ENCODE results near the gene HMX2. TPM values are rescaled to one million over a fixed set of nuclear protein-coding genes. Genes with fewer than 3 reads are reported as not detected.

Gene HMX2
- total RNA-seq, 1 experiment from 2014 or later: not detected

GRCh38 chr10:123139165-123139520 is 8.8 kb upstream of the HMX2 start:
- DNase-seq (ENCODE audit: low spot score): no peak

GRCh38 chr10:123139521-123140163 is 8.3 kb upstream of the HMX2 start:
- no peak for DNase-seq (ENCODE audit: low spot score)

GRCh38 chr10:123140164-123140982 is 7.6 kb upstream of the HMX2 start:
- DNase-seq (ENCODE audit: low spot score): no peak

GRCh38 chr10:123140983-123141390 is 6.9 kb upstream of the HMX2 start:
- DNase-seq (ENCODE audit: low spot score): no peak

- no peak for DNase-seq (ENCODE audit: low spot score)
Observed at GRCh38 chr10:123141791-123142700, 5.9 kb upstream of the HMX2 start.

- DNase-seq (ENCODE audit: low spot score): no peak
Observed at GRCh38 chr10:123142701-123143161, 5.2 kb upstream of the HMX2 start.

DNA sequence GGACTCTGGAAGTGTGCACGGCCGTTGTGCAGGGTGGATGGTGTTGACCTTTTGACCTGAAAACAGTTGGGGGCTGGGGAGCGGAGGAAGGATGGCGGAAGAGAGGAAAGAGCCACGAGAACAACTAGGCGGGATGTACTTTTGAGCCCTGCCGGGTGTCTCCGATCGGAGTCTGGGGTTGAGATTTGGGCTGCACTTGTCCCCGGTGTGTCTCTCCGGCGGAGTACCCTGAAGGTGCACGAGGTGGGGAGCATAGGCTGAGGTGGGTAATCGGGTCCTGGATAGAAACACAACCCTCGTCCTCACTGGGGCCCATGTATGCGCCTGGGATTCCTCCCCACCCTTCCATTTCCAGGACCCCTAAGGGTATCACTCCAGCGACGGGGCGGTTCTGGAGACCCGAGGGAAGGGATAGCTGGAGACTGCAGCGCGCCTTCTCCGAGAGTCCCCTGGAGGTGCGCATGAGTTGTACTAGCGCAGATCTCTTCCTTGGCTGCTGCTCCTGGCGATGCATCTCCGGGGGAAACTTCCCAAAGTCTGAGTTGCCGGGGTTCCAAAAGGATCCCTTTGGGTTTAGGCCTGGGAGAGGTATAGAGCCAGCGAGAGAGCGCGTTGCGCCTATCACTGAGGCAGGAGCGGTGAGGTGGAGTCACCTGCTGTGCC is 4.6 kb upstream of the HMX2 start:
- no peak for DNase-seq (ENCODE audit: low spot score)

DNA sequence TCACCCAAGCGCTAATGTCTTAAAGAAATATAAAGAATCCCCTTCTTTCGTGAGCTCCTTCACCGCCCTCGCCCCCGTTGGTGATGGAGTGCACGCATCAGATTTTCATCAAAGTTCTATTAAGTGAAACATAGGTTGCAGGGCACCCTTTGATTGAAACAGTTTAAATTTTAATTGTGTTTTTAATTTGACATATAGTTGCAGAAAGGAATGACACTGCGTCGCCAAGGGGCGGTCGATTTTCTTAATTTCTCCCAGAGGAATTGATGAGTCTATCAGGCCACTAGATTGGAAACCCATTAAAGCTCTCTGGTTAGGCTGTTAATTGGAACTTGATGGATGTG is 4.1 kb upstream of the HMX2 start:
- no peak for DNase-seq (ENCODE audit: low spot score)

- no peak for DNase-seq (ENCODE audit: low spot score)
Observed at GRCh38 chr10:123144697-123145541, 3.0 kb upstream of the HMX2 start.

DNA sequence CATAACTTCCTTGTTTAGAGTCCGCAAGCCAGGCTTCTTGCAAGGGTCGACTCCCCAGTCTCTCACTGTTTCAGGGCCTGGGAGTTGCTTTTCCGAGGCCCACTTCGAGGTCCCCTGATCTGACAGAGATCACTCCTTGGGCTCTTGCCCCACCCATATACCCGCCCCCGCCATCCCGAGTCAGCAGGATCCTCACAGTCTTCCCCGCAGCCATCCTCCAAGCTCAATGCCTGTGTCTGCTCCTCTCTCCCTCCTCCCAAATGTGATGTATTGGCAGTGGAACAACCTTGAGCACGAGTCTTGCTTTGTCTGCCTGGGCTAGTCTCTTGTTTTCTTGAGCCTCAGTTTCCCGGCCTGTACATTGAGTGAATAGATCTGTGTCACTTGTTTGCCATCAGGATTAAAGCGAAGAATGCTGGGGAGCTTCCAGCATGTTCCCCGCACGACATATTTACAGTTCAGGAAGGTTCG is 2.4 kb upstream of the HMX2 start:
- no peak for DNase-seq (ENCODE audit: low spot score)

DNA sequence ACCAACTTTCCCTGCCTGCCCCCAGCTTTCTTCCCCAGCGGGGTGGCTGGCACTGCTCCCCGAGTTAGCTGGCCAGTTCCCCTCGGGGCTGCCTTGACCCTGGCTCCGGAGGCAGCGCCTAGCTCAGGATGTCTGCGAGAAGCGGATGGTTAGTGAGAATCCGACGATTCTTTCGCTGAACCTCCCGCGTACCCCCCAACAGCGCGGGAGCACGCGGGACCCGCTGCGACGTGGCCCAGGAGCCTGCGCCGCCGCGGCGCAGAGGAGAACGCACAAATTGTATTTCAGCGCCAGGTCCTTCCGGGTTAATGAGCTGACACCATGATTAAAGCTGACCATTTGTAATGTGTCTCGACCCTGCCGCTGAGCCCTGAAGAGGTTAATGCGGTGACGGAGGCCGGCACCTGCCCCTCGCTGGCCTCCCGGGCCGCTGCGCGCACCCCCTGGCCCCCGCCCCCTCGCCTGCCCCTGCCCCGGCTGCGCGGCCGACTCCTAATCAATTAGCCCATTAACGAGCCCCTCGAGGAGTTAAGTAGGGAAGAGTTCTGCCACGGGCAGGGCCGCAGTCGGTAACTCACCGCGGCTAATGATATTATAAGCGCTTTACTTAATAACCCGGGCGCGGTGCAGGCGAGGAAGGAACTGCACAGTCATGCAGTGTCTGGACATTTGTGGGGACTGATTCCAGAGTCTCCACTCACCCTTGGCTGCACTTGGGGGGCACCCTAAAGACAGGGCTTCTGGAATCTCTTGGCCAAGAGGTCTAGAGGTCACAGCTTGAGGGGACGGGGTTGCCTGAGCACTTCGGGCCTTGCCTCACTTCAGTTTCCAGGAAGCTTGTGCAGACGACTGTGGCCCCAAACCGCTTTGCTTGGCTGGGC is 1.7 kb upstream of the HMX2 start:
- no peak for DNase-seq (ENCODE audit: low spot score)

DNA sequence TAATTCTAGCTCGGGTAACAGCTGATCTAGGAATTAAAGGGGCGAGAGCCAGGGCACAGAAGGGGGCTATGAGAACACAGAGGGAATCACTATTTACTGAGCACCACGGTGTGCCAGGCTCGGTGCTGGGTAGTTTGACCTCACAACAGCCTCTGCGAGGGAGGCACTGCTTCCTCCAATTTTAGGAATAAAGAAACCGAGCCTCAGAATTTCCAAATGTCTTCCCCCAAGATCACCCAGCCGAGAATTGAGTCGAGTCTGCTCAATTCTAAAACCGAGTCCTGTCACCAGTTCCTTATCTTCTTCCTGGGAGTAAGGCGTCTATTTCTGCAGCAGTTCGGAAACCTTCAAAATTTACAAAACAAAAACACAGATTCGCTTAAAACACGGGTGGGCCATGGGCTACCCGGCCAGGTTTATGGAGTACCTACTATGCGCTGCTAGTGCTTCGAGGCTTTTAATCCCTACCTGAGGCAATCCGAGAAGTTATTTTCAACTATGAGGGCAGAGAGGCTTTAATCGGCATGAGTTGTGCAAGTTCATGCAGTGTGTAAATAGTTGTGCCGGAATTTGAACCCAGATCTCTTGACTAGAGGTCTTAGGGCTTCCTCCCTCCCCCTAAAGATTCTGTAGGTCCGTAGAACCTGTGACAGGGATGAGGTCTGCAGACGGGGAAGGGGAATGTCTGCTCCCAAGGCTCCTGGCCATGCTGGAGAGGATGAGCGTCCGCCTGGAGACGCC is 872 bp upstream of the HMX2 start:
- no peak for DNase-seq (ENCODE audit: low spot score)

GRCh38 chr10:123148414-123149161 is 652 bp downstream of the HMX2 start:
- DNase-seq (ENCODE audit: low spot score): no peak

GRCh38 chr10:123149162-123149567 is 1.2 kb downstream of the HMX2 start:
- no peak for DNase-seq (ENCODE audit: low spot score)

GRCh38 chr10:123149568-123150270 is 1.8 kb downstream of the HMX2 start:
- no peak for DNase-seq (ENCODE audit: low spot score)

GRCh38 chr10:123150271-123150985 is 2.5 kb downstream of the HMX2 start:
- no peak for DNase-seq (ENCODE audit: low spot score)

Data from H4 (cell line).